GM12892 (cell line): ENCODE data around the gene TPST1.

ENCODE experiments used
- POLR2A ChIP-seq: IDR thresholded peaks from 2 replicates; pipeline ENCODE4 v1.6.1; 2011; ENCODE audit warnings: low read depth, low read length, control low read depth
- POLR2AphosphoS5 ChIP-seq: IDR thresholded peaks from 2 replicates; pipeline ENCODE4 v1.6.1; 2011; ENCODE audit warnings: low read depth, low read length, control low read depth
- TAF1 ChIP-seq: IDR thresholded peaks from 2 replicates; pipeline ENCODE4 v1.6.1; 2011; ENCODE audit warnings: low read depth, mild to moderate bottlenecking, control low read depth, low read length, borderline replicate concordance

- no peak for TF ChIP-seq TAF1
- no peak for TF ChIP-seq POLR2AphosphoS5
- no peak for TF ChIP-seq POLR2A
Measured at GRCh38 chr7:66371096-66371824, 166.1 kb downstream of the TPST1 start.
